ENCODE data around the gene MMS19. TPM values are rescaled to one million over a fixed set of nuclear protein-coding genes. Genes with fewer than 3 reads are reported as not detected.
"Not testable (repeated sequence)": the region's sequence is repeated elsewhere in the genome, so short reads cannot be mapped to it uniquely, and the experiment has no call there.

The MMS19 gene
- total RNA-seq, 1 donor from 2014 or later, result 103 TPM

DNA sequence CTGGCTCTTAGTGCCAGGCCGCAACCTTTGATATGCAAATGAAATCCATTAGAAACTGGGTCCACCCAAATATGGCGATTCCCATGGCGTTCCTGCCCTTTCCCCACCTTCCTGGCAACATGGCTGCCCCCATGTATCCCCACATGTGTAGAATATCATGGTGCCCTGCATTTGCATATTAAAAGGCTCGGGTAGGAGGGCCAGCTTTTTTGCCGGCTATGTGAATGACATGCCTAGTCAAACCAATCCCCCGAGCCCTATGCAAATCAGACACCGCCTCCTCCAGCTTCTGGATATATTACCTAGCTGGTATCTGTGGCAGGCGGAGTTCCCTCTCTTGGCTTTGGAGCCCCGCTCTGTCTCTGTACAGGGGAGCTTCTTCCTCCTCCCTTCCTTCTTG is 18.3 kb downstream of the MMS19 start:
- H3K27me3 Mint-ChIP-seq, result no peaks in the 10 kb centered on the region
- H3K36me3 Mint-ChIP-seq (ENCODE audit: low read depth), result peaks cover 60% of the 10 kb centered on the region
- intact Hi-C loops (cut with micrococcal nuclease), result no loop called here
- no peak overlapping the region for H3K4me3 Mint-ChIP-seq
- peaks cover 8% of the 10 kb centered on the region for H3K4me1 Mint-ChIP-seq
- no peak for DNase-seq
- H3K9me3 Mint-ChIP-seq, result no peaks in the 10 kb centered on the region
- H3K27ac Mint-ChIP-seq, result no peak overlapping the region

DNA sequence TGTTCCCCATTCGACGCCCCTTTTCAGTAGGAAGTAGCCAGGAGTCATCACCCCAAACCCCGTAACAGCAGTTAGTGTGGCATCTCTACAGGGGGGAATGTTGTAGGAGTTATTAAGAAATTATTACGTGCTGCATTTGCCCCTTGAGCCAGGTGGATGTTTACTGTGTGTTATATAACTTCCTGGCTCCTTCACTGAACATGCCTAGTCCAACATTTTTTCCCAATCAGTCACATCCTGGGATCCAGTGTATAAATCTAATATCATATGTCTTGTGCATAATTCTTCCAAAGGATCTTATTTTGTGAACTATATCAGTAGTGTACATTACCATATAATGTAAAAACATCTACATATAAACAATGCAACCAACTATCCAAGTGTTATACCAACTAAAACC is 18.8 kb downstream of the MMS19 start:
- H3K27me3 Mint-ChIP-seq; H3K4me3 Mint-ChIP-seq; H3K9me3 Mint-ChIP-seq; DNase-seq; H3K4me1 Mint-ChIP-seq; H3K27ac Mint-ChIP-seq; intact Hi-C loops (cut with micrococcal nuclease): not testable (repeated sequence)
- H3K36me3 Mint-ChIP-seq (ENCODE audit: low read depth), result peaks cover 64% of the 10 kb centered on the region

- intact Hi-C loops (cut with micrococcal nuclease), result no loop called here
- Mint-ChIP-seq H3K27ac (peak overlapping the region; percentile 9), H3K4me3 (no peak overlapping the region), H3K4me1 (peaks cover 4% of the 10 kb centered on the region), H3K27me3 (no peaks in the 10 kb centered on the region), H3K9me3 (no peaks in the 10 kb centered on the region), H3K36me3 (ENCODE audit: low read depth) (peaks cover 65% of the 10 kb centered on the region)
- DNase-seq, result no peak
Measured at GRCh38 chr10:97475936-97476594, 22.2 kb downstream of the MMS19 start.

DNA sequence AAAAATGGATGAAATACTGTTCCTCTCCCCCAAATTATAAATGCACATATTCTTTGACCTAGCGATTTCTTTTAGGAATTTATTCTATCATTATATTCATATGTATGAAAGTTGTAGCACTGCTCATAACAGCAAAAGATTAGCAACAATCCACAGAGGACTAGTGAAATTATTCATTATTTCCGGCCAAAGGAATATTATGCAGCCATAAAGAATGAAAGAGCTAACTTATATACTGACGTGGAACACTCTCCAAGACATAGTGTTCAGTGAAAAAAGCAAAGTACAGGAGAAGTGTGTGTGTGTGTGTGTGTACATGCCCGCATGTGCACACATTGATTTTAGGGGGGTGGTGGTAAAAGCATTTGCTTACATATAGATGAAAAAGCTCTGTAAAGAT is 23.3 kb downstream of the MMS19 start:
- intact Hi-C loops (cut with micrococcal nuclease), result no loop called here
- Mint-ChIP-seq H3K27me3 (no peaks in the 10 kb centered on the region), H3K4me1 (peaks cover 4% of the 10 kb centered on the region), H3K27ac (no peak overlapping the region), H3K4me3 (no peak overlapping the region), H3K9me3 (no peaks in the 10 kb centered on the region), H3K36me3 (ENCODE audit: low read depth) (peaks cover 64% of the 10 kb centered on the region)
- no peak for DNase-seq

GRCh38 chr10:97468781-97469180 is 29.4 kb downstream of the MMS19 start:
- DNase-seq; intact Hi-C loops (cut with micrococcal nuclease); H3K4me1 Mint-ChIP-seq; H3K27ac Mint-ChIP-seq; H3K4me3 Mint-ChIP-seq; H3K9me3 Mint-ChIP-seq; H3K27me3 Mint-ChIP-seq: not testable (repeated sequence)
- peaks cover 61% of the 10 kb centered on the region for H3K36me3 Mint-ChIP-seq (ENCODE audit: low read depth)

DNA sequence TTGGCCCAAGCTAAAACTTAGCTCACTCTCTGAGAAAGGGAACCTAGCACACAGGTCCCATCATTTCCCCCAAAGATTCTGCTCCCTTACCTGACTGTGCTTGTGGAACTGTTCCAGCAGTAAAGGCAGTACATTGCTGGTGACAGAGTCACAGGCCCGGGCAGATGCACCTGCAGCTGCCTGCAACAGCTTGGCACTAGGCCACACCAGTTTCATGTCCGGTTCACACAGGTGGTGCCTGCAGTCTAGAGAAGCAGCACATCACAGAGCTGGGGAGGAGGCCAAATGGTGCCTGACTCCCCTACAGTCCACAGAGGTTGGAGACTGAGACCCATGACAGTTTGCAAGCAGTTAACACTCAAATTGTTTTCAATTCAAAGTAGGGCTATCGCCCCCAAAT is 30.1 kb downstream of the MMS19 start:
- no peak overlapping the region for H3K4me3 Mint-ChIP-seq
- no peak for DNase-seq
- H3K27ac Mint-ChIP-seq, result no peak overlapping the region
- H3K27me3 Mint-ChIP-seq, result no peaks in the 10 kb centered on the region
- intact Hi-C loops (cut with micrococcal nuclease), result no loop called here
- no peaks in the 10 kb centered on the region for H3K9me3 Mint-ChIP-seq
- H3K36me3 Mint-ChIP-seq (ENCODE audit: low read depth), result peaks cover 60% of the 10 kb centered on the region
- peaks cover 1% of the 10 kb centered on the region for H3K4me1 Mint-ChIP-seq

DNA sequence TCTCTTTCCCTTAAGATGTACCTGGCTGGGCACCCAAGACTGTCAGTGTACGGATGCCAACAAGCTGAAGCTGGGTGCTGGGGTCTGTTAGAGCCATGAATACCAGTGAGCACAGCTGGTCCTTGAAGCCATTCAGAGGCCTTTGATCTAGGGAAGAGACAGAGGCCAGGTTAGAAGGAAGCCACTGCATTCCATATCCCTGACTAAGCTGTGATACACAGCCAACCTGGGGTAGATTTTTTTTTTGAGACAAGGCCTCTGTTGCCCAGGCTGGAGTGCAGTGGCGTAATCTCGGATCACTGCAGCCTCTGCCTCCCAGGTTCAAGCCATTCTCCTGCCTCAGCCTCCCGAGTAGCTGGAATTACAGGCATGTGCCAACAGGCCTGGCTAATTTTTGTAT is 31.5 kb downstream of the MMS19 start:
- H3K27me3 Mint-ChIP-seq, result no peaks in the 10 kb centered on the region
- no peaks in the 10 kb centered on the region for H3K9me3 Mint-ChIP-seq
- H3K27ac Mint-ChIP-seq, result no peak overlapping the region

GRCh38 chr10:97465982-97466381 is 32.2 kb downstream of the MMS19 start:
- no peak for DNase-seq
- H3K36me3 Mint-ChIP-seq (ENCODE audit: low read depth), result peaks cover 68% of the 10 kb centered on the region
- H3K4me3 Mint-ChIP-seq, result no peak overlapping the region
- H3K27ac Mint-ChIP-seq, result no peak overlapping the region
- no peaks in the 10 kb centered on the region for H3K9me3 Mint-ChIP-seq
- H3K27me3 Mint-ChIP-seq, result no peaks in the 10 kb centered on the region
- intact Hi-C loops (cut with micrococcal nuclease), result no loop called here
- H3K4me1 Mint-ChIP-seq, result peaks cover 1% of the 10 kb centered on the region

More for the DNA sequence above, 31.5 kb downstream of the MMS19 start:
- intact Hi-C loops (cut with micrococcal nuclease), result no loop called here
- no peak for DNase-seq
- Mint-ChIP-seq H3K4me1 (peaks cover 1% of the 10 kb centered on the region), H3K36me3 (ENCODE audit: low read depth) (peaks cover 62% of the 10 kb centered on the region), H3K4me3 (no peak overlapping the region)

- Mint-ChIP-seq H3K4me1 (peaks cover 1% of the 10 kb centered on the region), H3K9me3 (no peaks in the 10 kb centered on the region), H3K36me3 (ENCODE audit: low read depth) (peaks cover 70% of the 10 kb centered on the region), H3K27me3 (no peaks in the 10 kb centered on the region), H3K4me3 (no peak overlapping the region), H3K27ac (peak overlapping the region; percentile 43)
- no peak for DNase-seq
- intact Hi-C loops (cut with micrococcal nuclease), result no loop called here
Measured at GRCh38 chr10:97464226-97464625, 34.0 kb downstream of the MMS19 start.

- Mint-ChIP-seq H3K4me3 (no peak overlapping the region), H3K36me3 (ENCODE audit: low read depth) (peaks cover 69% of the 10 kb centered on the region), H3K27me3 (no peaks in the 10 kb centered on the region), H3K27ac (peak overlapping the region; percentile 43), H3K9me3 (no peaks in the 10 kb centered on the region), H3K4me1 (peaks cover 1% of the 10 kb centered on the region)
- intact Hi-C loops (cut with micrococcal nuclease), result loop anchor here (1.0 kb wide), 1 partner anchor 90 kb away; no protein-coding TSS in a partner anchor
- DNase-seq, result peak; percentile 83
Measured at GRCh38 chr10:97463363-97464132, 34.7 kb downstream of the MMS19 start.

DNA sequence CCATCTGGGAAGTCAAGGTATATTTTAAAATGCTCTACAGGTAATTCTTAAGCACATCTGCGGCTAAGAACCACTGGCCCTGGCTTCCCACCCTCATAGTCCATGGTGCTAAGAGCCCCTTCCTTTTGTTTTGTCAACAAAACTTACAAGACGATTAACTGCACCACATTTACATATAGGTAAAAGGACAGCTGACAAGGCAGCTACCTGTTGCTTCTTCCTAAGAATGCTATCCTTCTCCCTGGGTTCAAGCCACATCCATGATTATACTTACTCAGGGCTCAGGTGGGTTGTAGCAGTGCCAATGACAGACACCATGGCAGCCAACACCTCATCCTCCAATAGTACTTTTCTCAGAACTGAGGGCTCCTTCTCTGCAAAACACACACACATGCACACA is 35.9 kb downstream of the MMS19 start:
- H3K4me1 Mint-ChIP-seq, result peaks cover 1% of the 10 kb centered on the region
- H3K36me3 Mint-ChIP-seq (ENCODE audit: low read depth), result peaks cover 69% of the 10 kb centered on the region
- peak overlapping the region; percentile 15 for H3K27ac Mint-ChIP-seq
- H3K9me3 Mint-ChIP-seq, result no peaks in the 10 kb centered on the region
- H3K27me3 Mint-ChIP-seq, result no peaks in the 10 kb centered on the region
- intact Hi-C loops (cut with micrococcal nuclease), result no loop called here
- DNase-seq, result no peak
- no peak overlapping the region for H3K4me3 Mint-ChIP-seq

DNA sequence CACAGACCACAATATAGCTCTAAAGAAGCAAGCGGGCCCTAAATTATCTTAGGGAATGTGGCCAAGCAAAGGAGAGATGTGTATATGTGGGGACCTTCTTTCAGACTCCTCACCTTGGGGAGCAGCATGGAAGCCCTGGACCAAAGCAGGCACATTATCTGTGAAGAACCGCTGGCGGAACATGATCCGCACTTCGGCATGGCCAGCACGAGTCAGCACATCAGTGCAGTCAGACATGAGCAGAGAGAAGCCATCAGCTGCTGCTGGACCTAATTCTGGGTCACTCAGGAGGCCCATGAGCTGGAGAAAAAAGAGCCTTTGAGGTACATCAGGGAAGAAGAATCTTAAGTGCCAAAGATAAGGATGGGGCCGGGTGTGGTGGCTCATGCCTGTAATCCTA is 38.3 kb downstream of the MMS19 start:
- H3K9me3 Mint-ChIP-seq, result no peaks in the 10 kb centered on the region
- peaks cover 74% of the 10 kb centered on the region for H3K36me3 Mint-ChIP-seq (ENCODE audit: low read depth)
- DNase-seq, result no peak
- H3K4me1 Mint-ChIP-seq, result peaks cover 6% of the 10 kb centered on the region
- H3K27me3 Mint-ChIP-seq, result no peaks in the 10 kb centered on the region
- H3K4me3 Mint-ChIP-seq, result no peak overlapping the region
- intact Hi-C loops (cut with micrococcal nuclease), result no loop called here
- no peak overlapping the region for H3K27ac Mint-ChIP-seq

DNA sequence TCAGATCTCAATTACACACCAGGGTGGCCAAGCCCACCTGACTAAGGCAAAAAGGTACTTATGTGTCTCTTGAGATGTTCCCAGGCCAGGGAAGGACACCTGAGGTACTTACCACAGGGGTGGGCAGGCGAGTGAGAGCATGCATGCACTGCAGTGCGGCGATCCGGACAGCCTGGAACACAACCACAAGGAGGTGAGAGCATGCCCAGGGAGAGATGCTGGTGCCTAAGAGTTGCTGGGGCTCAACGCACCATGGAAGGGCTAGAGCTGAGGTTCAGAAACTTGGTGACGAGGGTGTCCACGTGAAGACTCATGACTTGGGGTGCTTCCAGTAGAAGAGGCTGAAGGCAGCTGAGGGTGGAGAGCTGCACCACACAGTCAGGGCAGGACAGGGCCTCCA is 39.1 kb downstream of the MMS19 start:
- H3K4me1 Mint-ChIP-seq, result peaks cover 14% of the 10 kb centered on the region

GRCh38 chr10:97456686-97457065 is 41.5 kb downstream of the MMS19 start:
- intact Hi-C loops (cut with micrococcal nuclease), result no loop called here
- no peak for DNase-seq
- H3K4me1 Mint-ChIP-seq, result peaks cover 21% of the 10 kb centered on the region
- H3K4me3 Mint-ChIP-seq, result no peak overlapping the region
- peak overlapping the region; percentile 26 for H3K27ac Mint-ChIP-seq
- no peaks in the 10 kb centered on the region for H3K9me3 Mint-ChIP-seq
- H3K27me3 Mint-ChIP-seq, result no peaks in the 10 kb centered on the region
- peaks cover 74% of the 10 kb centered on the region for H3K36me3 Mint-ChIP-seq (ENCODE audit: low read depth)

More for the DNA sequence above, 39.1 kb downstream of the MMS19 start:
- Mint-ChIP-seq H3K27me3 (no peaks in the 10 kb centered on the region), H3K9me3 (no peaks in the 10 kb centered on the region), H3K4me3 (no peak overlapping the region), H3K36me3 (ENCODE audit: low read depth) (peaks cover 71% of the 10 kb centered on the region), H3K27ac (no peak overlapping the region)
- no peak for DNase-seq
- intact Hi-C loops (cut with micrococcal nuclease), result no loop called here
